Measurements from ENCODE around the gene SAT2. TPM values are rescaled to one million over a fixed set of nuclear protein-coding genes. Genes with fewer than 3 reads are reported as not detected.

SAT2 gene
- total and polyA plus RNA-seq, 10 of the 15 experiments (the other 5 are each of a cell fraction or from before 2014, with no cell fraction given): 14.6 to 44.0 (median 27.9) TPM

DNA sequence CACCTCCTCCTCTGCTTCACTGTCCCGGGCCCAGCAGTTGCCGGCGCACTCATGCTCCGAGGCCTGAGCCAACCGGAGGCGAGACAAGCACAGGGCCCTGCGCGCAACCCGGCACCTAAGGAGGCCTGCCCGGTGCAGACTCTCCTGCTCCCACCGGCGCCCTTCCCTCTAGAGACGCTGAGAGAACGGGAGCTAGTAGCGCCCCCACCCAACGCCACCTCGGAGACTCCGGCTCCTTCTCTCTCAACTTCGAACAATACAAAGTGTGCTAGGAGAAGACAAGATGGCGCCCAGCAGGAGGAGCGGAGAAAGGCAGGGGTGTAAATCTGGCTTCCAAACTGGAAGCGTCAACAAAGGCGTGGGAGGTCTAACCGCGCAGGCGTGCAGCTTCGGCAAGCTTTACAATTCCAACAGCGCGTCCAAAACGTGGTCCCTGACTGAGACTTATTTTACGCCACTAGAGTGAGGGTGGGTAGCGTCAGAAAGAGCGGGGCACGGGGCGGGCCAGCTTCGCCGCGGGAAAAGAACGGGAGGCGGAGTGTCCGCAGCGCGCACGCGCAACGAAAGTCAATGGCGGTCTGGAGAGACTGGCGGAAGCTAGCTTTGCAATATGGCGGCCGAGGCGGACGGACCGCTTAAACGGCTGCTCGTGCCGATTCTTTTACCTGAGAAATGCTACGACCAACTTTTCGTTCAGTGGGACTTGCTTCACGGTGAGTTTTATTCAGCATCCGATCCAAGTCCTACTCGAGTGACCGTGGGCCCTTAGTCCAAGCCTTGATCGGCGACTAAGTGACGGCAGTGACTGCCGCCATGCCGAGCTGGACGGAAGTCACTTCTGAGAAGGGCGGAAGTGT, 44.1 kb downstream of the SAT2 start, which contains the start of gene MPDU1 (continued):
- TF ChIP-seq, protein P1, sequence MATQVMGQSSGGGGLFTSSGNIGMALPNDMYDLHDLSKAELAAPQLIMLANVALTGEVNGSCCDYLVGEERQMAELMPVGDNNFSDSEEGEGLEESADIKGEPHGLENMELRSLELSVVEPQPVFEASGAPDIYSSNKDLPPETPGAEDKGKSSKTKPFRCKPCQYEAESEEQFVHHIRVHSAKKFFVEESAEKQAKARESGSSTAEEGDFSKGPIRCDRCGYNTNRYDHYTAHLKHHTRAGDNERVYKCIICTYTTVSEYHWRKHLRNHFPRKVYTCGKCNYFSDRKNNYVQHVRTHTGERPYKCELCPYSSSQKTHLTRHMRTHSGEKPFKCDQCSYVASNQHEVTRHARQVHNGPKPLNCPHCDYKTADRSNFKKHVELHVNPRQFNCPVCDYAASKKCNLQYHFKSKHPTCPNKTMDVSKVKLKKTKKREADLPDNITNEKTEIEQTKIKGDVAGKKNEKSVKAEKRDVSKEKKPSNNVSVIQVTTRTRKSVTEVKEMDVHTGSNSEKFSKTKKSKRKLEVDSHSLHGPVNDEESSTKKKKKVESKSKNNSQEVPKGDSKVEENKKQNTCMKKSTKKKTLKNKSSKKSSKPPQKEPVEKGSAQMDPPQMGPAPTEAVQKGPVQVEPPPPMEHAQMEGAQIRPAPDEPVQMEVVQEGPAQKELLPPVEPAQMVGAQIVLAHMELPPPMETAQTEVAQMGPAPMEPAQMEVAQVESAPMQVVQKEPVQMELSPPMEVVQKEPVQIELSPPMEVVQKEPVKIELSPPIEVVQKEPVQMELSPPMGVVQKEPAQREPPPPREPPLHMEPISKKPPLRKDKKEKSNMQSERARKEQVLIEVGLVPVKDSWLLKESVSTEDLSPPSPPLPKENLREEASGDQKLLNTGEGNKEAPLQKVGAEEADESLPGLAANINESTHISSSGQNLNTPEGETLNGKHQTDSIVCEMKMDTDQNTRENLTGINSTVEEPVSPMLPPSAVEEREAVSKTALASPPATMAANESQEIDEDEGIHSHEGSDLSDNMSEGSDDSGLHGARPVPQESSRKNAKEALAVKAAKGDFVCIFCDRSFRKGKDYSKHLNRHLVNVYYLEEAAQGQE (IDR thresholded peaks at IDR 0.05; ENCODE audit: low read depth, low read length): peak; percentile 33; the same call in 1 of the 2 replicates
- TF ChIP-seq NBN (IDR thresholded peaks at IDR 0.05): peak; percentile 97
- peak; percentile 51 to 69; a peak in 2 of 3 replicates for TF ChIP-seq EGR1 (IDR thresholded peaks at IDR 0.05; ENCODE audit: borderline replicate concordance in 1 of 2, low read depth in 2 of 2, low read length in 2 of 2)
- no peak; the same call in 1 of the 2 replicates for TF ChIP-seq IRF4 (IDR thresholded peaks at IDR 0.05; ENCODE audit: low read depth, low read length)
- TF ChIP-seq CREM (IDR thresholded peaks at IDR 0.05; ENCODE audit: low read depth): peak; percentile 65
- TF ChIP-seq IKZF2 (IDR thresholded peaks at IDR 0.05): peak; percentile 20; a peak in 1 of 4 replicates
- TF ChIP-seq POLR2A (IDR thresholded peaks at IDR 0.05; ENCODE audit: low read depth, low read length): peak; percentile 96
- TF ChIP-seq SIX5 (IDR thresholded peaks at IDR 0.05; ENCODE audit: low read depth, low read length, severe bottlenecking): peak; percentile 68
- TF ChIP-seq STAT1 (conservative IDR thresholded peaks at IDR 0.05): peak; percentile 79; the same call in 1 of the 2 replicates
- TF ChIP-seq SP1 (IDR thresholded peaks at IDR 0.05; ENCODE audit: low read depth, low read length): peak; percentile 16
- TF ChIP-seq SIN3A (IDR thresholded peaks at IDR 0.05; ENCODE audit: low read depth, low read length): peak; percentile 65
- TF ChIP-seq CHD1 (IDR thresholded peaks at IDR 0.05; ENCODE audit: low read depth, low read length): 0 out of 2 replicates have a peak, but pooled peaks have one; percentile 63
- TF ChIP-seq, protein P2, sequence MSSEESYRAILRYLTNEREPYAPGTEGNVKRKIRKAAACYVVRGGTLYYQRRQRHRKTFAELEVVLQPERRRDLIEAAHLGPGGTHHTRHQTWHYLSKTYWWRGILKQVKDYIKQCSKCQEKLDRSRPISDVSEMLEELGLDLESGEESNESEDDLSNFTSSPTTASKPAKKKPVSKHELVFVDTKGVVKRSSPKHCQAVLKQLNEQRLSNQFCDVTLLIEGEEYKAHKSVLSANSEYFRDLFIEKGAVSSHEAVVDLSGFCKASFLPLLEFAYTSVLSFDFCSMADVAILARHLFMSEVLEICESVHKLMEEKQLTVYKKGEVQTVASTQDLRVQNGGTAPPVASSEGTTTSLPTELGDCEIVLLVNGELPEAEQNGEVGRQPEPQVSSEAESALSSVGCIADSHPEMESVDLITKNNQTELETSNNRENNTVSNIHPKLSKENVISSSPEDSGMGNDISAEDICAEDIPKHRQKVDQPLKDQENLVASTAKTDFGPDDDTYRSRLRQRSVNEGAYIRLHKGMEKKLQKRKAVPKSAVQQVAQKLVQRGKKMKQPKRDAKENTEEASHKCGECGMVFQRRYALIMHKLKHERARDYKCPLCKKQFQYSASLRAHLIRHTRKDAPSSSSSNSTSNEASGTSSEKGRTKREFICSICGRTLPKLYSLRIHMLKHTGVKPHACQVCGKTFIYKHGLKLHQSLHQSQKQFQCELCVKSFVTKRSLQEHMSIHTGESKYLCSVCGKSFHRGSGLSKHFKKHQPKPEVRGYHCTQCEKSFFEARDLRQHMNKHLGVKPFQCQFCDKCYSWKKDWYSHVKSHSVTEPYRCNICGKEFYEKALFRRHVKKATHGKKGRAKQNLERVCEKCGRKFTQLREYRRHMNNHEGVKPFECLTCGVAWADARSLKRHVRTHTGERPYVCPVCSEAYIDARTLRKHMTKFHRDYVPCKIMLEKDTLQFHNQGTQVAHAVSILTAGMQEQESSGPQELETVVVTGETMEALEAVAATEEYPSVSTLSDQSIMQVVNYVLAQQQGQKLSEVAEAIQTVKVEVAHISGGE (CRISPR knock-in tag; IDR thresholded peaks at IDR 0.05): 0 out of 2 replicates have a peak, but pooled peaks have one; percentile 85
- TF ChIP-seq, protein P3, sequence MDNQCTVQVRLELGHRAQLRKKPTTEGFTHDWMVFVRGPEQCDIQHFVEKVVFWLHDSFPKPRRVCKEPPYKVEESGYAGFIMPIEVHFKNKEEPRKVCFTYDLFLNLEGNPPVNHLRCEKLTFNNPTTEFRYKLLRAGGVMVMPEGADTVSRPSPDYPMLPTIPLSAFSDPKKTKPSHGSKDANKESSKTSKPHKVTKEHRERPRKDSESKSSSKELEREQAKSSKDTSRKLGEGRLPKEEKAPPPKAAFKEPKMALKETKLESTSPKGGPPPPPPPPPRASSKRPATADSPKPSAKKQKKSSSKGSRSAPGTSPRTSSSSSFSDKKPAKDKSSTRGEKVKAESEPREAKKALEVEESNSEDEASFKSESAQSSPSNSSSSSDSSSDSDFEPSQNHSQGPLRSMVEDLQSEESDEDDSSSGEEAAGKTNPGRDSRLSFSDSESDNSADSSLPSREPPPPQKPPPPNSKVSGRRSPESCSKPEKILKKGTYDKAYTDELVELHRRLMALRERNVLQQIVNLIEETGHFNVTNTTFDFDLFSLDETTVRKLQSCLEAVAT (IDR thresholded peaks at IDR 0.05): peak; percentile 88
- TF ChIP-seq RBBP5 (conservative IDR thresholded peaks at IDR 0.05): no peak
- TF ChIP-seq, protein P4, sequence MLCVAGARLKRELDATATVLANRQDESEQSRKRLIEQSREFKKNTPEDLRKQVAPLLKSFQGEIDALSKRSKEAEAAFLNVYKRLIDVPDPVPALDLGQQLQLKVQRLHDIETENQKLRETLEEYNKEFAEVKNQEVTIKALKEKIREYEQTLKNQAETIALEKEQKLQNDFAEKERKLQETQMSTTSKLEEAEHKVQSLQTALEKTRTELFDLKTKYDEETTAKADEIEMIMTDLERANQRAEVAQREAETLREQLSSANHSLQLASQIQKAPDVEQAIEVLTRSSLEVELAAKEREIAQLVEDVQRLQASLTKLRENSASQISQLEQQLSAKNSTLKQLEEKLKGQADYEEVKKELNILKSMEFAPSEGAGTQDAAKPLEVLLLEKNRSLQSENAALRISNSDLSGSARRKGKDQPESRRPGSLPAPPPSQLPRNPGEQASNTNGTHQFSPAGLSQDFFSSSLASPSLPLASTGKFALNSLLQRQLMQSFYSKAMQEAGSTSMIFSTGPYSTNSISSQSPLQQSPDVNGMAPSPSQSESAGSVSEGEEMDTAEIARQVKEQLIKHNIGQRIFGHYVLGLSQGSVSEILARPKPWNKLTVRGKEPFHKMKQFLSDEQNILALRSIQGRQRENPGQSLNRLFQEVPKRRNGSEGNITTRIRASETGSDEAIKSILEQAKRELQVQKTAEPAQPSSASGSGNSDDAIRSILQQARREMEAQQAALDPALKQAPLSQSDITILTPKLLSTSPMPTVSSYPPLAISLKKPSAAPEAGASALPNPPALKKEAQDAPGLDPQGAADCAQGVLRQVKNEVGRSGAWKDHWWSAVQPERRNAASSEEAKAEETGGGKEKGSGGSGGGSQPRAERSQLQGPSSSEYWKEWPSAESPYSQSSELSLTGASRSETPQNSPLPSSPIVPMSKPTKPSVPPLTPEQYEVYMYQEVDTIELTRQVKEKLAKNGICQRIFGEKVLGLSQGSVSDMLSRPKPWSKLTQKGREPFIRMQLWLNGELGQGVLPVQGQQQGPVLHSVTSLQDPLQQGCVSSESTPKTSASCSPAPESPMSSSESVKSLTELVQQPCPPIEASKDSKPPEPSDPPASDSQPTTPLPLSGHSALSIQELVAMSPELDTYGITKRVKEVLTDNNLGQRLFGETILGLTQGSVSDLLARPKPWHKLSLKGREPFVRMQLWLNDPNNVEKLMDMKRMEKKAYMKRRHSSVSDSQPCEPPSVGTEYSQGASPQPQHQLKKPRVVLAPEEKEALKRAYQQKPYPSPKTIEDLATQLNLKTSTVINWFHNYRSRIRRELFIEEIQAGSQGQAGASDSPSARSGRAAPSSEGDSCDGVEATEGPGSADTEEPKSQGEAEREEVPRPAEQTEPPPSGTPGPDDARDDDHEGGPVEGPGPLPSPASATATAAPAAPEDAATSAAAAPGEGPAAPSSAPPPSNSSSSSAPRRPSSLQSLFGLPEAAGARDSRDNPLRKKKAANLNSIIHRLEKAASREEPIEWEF (IDR thresholded peaks at IDR 0.05; ENCODE audit: insufficient replicate concordance, low read depth, low read length): no peak

Data from GM12878 (cell line).